Measurements from ENCODE around the gene OBSCN.

OBSCN gene

DNA sequence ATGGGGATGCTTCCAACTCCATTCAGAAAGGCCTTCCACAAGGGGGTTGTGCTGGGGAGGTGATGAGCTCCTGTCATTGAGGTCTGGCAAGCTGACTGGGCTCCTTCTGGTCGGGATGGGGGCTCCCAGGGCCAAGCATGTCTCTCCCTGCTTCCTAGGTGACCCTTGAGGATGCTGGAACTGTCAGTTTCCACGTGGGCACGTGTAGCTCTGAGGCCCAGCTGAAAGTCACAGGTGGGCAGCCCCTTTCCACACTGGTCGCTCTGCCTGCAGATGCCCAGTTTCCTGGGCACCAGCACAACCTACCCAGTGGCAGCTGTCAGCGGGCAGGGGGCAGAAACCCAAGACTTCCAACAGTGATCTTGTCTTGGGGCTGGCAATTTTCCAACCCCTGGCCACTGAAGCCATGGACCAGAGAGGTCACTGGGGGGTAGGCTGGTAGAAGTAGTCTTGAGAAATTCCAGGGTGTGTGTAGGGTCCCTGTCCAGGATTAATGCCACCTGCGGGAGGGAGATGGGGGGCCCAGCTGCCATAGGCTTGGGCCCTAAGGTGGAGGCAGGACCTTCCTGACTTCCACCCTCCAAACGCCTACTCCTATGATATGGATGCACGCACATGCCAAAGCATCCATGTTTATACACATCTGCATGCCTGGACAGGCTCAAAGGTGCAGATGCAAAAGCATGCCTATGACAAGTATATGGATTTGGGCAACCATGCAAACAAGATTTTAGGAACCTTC, 101.7 kb downstream of the OBSCN start:
- H3K27ac ChIP-seq = no peak overlapping the region
- TF ChIP-seq CTCF (conservative IDR thresholded peaks at IDR 0.05) = no peak

- no peak for TF ChIP-seq CTCF (conservative IDR thresholded peaks at IDR 0.05)
- no peak overlapping the region for H3K27ac ChIP-seq
Observed at GRCh38 chr1:228310162-228310792, 102.4 kb downstream of the OBSCN start.

DNA sequence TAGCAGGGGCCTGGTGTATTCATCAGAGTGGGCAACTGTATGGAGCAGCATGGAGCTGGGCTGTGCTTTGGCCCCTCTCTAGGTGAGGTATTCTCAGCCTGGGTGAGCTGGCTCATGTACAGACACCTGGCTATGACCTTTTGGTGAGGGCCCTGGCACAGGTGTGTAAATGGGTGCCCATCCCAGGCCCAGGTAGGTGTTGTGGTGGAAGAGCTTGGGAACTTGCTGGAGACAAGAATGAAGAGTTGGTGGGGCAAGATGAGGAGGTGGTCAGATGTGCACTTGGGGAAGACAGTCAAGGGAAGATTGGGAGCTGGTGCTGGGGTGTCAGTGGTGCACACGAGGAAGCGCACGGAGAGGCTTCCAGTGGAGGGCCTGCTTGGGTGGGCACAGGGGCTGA, 103.2 kb downstream of the OBSCN start:
- TF ChIP-seq CTCF (conservative IDR thresholded peaks at IDR 0.05) = no peak
- H3K27ac ChIP-seq = no peak overlapping the region

DNA sequence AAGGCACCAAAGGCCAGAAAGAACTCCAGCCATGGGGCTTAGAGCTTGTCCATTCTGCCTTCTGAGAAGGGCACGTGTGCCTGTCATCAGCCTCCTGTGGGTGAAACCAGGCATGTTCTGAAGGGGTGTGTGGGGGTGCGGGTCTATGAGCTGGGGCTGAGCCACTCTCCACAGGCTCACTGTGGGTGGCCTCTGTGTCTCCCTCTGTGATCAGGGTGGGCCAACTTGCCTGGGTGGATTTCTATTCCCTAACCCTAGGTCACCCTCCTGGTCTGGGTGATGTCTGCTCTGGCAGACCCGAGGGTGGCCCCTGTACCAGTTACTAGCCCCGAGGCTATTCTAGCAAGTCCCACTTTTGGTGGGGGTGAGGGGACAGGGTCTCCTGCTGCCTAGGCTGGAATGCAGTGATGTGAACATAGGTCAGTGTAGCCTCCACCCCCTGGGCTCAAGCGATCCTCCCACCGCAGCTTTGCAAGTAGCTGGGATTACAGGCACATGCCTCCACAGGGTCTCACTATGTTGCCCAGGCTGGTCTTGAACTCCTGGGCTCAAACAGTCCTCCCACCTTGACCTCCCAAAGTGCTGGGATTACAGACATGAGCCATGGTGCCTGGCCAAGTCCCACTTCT, 104.4 kb downstream of the OBSCN start:
- no peak for TF ChIP-seq CTCF (conservative IDR thresholded peaks at IDR 0.05)

GRCh38 chr1:228313536-228314277, 105.9 kb downstream of the OBSCN start:
- TF ChIP-seq CTCF (conservative IDR thresholded peaks at IDR 0.05) = no peak
- H3K27ac ChIP-seq = no peak overlapping the region

More for the DNA sequence above, 104.4 kb downstream of the OBSCN start:
- no peak overlapping the region for H3K27ac ChIP-seq

GRCh38 chr1:228314315-228314657, 106.4 kb downstream of the OBSCN start:
- no peak overlapping the region for H3K27ac ChIP-seq
- TF ChIP-seq CTCF (conservative IDR thresholded peaks at IDR 0.05) = no peak

All from VCaP (cell line).